GM18499 (cell line): Measurements from ENCODE around the gene GYPE.
"Not testable (repeated sequence)": the region's sequence is repeated elsewhere in the genome, so short reads cannot be mapped to it uniquely, and the experiment has no call there.

Source experiments
- ATAC-seq: cut with Tn5 transposase; IDR thresholded peaks from one replicate; pipeline ENCODE4 v1.9.1; 2021; ENCODE audit warnings: moderate number of reproducible peaks; ENCODE audit not compliant: insufficient read depth, unreplicated experiment

The GYPE gene

DNA sequence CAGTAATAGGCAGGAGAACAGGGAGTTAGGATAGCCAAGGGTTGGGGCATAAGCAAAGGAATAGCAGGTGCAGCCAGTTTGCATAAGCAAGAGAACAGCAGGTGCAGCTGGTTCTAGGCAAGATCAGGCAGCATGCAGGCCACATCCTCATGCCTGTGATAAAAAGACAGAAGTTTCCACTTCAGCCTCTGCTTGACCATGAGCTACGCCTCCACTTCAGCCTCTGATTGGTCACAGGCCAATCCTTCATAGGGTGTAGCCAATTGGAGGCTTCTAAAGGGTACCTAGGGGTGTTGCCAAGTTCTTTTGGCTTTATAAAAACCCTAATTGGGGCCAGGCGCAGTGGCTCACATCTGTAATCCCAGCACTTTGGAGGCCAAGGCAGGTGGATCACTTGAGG, 30.0 kb downstream of the GYPE start:
- ATAC-seq: not testable (repeated sequence)

GRCh38 chr4:143870523-143871268, 34.7 kb downstream of the GYPE start:
- not testable (repeated sequence) for ATAC-seq

- ATAC-seq: not testable (repeated sequence)
These were observed 35.4 kb downstream of the GYPE start for GRCh38 chr4:143869925-143870324.

GRCh38 chr4:143862716-143863115, 42.6 kb downstream of the GYPE start:
- ATAC-seq: not testable (repeated sequence)

DNA sequence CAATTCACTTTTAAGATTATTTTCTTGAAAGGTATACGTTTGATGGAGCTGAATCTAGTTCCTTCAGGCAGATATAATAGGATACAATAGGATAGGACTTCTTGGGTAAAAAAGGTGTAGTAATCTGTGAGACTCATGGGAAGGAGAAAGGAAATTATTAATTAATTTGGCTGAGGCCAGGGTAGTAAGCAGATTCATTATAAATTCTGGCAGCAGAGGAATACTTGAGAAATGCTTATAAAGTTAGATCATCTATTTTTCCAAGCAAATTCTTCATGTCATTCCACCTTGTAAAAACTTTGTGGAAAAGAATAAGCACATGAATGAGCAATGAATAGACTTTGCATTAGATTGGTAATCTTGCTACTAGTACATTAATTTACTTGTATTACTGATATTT, 46.9 kb downstream of the GYPE start:
- no peak for ATAC-seq

- ATAC-seq: not testable (repeated sequence)
These were observed 47.7 kb downstream of the GYPE start for GRCh38 chr4:143857391-143858336.

GRCh38 chr4:143856017-143856557, 49.3 kb downstream of the GYPE start:
- not testable (repeated sequence) for ATAC-seq

- not testable (repeated sequence) for ATAC-seq
These were observed 50.7 kb downstream of the GYPE start for GRCh38 chr4:143854645-143855044.

DNA sequence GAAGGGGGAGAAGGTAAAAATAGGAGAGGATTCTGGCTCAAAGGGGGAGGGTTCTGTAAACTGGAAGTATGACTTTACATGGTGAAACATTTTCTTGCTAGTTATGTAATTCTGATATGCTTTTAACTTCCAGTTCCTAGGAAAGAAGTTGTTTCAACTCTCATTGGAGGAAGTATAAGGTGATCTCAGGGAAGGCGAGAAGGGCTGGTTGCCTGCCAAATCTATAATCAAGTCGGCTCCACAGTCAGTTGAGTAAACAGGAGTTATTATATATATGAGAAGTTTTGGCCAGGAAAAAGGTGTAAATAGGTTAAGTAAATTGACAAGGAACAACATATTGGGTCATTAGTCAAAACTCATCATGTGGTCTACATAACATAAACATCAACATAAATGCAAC, 56.1 kb downstream of the GYPE start:
- ATAC-seq: not testable (repeated sequence)

DNA sequence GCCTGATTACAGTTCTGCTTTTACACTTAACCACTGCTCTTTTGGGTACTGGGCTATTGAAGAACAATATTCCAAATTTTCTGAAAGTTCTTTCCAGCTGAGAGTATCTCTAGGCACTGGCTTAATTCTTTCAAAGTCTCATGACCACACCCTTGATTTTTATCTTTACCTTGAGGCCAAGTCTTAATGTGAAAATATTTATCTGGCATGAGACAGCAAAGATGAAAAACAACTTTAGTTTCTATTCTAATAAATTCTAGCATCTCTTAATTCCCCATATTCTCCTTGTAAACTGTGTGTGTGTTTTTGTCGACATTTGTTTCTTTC, 61.9 kb downstream of the GYPE start:
- ATAC-seq: not testable (repeated sequence)

DNA sequence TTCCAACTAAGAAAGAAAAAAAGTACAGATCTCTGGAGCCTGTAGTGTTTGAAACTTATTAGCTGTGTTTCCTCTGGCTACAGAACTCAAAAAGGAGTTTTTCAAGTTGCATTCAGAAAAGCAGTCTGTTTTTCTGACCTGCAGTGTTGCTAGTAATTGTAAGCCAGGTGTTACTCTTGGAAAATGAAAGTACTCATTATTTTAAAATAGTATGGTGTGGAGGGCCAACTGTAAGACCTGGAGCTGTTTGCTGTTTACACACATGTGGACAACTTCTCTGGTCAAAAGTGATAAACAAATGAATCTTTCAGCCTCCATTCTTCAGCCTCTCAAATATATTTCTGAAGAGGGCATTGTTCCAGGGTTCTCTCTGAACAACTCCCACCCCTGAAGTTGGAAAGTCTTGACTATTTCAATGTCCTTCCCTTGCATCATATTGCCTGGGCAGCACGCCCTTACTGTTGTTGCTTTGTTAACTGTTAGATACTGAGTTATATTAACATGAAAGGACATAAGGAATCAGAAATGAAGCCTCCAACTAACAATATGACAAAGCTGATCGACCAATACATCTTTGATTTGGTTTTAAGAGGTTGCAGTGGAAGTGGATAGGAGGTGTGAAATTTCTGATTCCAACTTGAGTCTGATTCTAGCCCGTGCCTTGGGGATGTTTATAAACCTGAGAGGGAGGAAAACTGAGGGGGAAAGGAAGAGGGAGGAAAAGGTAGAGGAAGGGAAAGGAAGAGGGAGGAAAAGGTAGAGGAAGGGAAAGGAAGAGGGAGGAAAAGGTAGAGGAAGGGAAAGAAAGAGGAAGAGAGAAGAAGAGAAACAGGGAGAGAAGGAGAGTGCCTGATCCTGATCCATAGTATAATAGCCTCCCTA, 62.5 kb downstream of the GYPE start:
- ATAC-seq: not testable (repeated sequence)

DNA sequence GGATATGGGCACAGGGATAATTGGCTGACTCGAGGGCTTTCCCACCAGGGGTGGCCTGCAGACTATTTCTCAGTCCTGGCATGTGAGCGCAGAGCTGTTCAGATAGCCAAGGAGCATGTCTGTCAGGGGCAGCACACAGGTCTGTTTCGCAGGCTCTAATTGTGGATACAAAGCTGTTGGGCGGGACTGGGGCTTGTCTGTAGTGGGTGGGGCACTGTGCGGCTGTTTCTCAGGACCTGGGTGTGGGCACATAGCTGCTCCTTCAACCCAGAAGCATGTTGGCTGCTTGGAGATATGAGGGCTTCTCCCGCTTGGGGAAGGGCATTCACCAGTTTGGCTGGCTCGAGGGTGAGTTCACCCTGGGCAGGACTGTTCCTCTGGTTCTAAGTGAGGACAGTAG, 65.9 kb downstream of the GYPE start:
- ATAC-seq: not testable (repeated sequence)

GRCh38 chr4:143834196-143834595, 71.2 kb downstream of the GYPE start:
- not testable (repeated sequence) for ATAC-seq

GRCh38 chr4:143833676-143834075, 71.7 kb downstream of the GYPE start:
- not testable (repeated sequence) for ATAC-seq

- not testable (repeated sequence) for ATAC-seq
These were observed 74.8 kb downstream of the GYPE start for GRCh38 chr4:143830576-143830975.

- ATAC-seq: not testable (repeated sequence)
These were observed 76.1 kb downstream of the GYPE start for GRCh38 chr4:143829239-143829620.
